HFF-Myc (cell line): ENCODE measurements around the gene ZNF263.

ENCODE experiments used
- DNase-seq: peaks from one replicate; pipeline ENCODE4 v3.0.0-alpha.2; 2011; ENCODE audit warnings: low read depth; ENCODE audit errors: extremely low read depth
- H3K4me3 ChIP-seq: replicated peaks from 2 replicates; pipeline ENCODE4 v1.5.1; 2011; ENCODE audit warnings: low read depth, mild to moderate bottlenecking, control low read depth, low read length
- TF ChIP-seq, protein P1 (sequence below): IDR thresholded peaks from 2 replicates; pipeline ENCODE4 v1.5.1; 2012; ENCODE audit warnings: mild to moderate bottlenecking, low read depth, low read length, control low read depth; ENCODE audit errors: missing control alignments

The ZNF263 gene

DNA sequence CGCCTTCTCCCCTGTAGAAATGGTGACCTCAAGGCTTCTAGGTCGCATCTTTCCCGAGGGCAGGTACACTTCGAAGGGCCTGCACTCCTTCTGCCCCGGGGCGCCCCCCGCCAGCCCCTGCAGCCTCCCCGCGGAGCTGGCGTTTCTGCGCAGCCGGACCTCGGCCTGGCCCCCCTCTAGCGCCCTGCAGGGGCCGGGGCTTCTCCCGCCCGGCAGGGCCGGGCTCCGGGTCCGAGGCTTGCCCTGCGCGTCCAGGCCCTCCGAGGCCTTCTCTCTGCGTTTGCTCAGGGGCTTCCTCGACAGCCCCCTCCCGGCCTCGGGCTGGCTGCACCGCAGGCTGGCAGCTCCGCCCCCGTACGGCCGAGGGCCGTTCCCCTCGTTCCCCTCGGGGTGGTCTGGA is 29.0 kb upstream of the ZNF263 start:
- H3K4me3 ChIP-seq, result no peak overlapping the region
- TF ChIP-seq, protein P1, sequence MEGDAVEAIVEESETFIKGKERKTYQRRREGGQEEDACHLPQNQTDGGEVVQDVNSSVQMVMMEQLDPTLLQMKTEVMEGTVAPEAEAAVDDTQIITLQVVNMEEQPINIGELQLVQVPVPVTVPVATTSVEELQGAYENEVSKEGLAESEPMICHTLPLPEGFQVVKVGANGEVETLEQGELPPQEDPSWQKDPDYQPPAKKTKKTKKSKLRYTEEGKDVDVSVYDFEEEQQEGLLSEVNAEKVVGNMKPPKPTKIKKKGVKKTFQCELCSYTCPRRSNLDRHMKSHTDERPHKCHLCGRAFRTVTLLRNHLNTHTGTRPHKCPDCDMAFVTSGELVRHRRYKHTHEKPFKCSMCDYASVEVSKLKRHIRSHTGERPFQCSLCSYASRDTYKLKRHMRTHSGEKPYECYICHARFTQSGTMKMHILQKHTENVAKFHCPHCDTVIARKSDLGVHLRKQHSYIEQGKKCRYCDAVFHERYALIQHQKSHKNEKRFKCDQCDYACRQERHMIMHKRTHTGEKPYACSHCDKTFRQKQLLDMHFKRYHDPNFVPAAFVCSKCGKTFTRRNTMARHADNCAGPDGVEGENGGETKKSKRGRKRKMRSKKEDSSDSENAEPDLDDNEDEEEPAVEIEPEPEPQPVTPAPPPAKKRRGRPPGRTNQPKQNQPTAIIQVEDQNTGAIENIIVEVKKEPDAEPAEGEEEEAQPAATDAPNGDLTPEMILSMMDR, result no peak
- no peak for DNase-seq

DNA sequence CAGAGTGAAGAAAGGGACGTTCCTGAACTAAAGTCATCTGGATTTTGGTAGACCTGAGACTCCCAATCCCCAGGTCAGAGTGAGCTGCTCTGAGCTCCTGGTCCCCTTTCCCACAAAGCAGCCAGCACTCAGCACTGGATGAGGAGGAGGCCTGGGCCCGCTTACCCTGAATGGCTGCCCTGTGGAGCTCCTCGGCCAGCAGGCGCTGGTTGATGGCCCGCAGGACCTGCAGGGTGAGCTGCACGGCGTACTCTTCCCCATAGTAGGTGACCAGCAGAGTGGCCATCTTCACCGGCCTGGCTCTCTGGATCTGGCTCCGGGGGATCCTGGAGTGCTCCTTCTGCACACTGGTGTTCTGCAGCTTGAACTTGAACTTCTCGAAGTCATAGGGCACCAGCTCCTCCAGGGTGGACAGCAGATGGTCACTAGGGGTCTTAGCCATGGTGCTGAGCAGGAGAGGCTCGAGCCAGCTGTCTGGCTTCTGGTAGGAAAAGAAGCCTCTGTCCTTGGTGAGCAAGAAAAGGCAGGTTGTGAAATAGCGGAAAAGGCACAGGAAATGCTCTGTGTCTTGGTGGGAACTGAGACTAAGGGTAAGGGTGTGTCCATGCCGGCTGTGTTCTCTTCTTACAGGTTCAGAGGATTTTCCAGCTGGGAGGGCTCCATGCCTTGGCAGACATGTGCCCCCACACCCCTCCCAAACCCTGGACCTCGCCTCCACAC is 27.0 kb upstream of the ZNF263 start, which contains the start of gene MEFV:
Gene MEFV (minus strand): TSS at position 488 of the 720 bp plus-strand sequence. CDS start 46 bp downstream, at position 442.
- DNase-seq, result no peak
- TF ChIP-seq, protein P1, result no peak
- no peak within 1 kb of the TSS for H3K4me3 ChIP-seq

DNA sequence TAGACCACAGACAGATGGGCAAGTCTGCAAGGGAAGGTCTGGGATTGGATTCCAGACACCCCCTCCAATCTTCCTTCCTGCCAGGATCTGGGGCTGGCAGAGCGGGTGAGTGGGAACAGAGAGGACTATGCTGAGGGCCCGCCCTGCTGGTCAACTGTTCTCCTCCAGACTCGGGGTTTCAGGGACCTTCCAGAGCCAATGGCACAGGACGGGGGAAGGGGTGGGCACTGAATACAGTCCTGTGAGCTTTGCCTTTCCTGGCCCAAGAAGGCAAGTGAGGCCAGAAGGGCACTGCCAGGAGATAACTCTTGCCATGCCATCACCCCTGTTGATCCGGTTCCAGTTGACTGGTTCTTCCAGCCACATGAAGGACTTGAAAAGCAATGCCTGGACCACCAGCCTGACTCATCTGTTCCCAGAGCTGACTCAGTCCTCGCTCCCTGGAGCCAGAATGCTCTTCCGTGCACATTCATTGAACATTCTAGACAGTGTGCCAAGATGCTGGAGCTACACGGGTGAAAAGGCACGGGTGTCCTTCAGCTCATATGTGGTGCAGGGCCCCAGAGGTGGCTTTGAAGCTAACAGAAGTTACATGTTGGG is 26.3 kb upstream of the ZNF263 start:
- TF ChIP-seq, protein P1, result no peak
- no peak for DNase-seq
- H3K4me3 ChIP-seq, result no peak overlapping the region

DNA sequence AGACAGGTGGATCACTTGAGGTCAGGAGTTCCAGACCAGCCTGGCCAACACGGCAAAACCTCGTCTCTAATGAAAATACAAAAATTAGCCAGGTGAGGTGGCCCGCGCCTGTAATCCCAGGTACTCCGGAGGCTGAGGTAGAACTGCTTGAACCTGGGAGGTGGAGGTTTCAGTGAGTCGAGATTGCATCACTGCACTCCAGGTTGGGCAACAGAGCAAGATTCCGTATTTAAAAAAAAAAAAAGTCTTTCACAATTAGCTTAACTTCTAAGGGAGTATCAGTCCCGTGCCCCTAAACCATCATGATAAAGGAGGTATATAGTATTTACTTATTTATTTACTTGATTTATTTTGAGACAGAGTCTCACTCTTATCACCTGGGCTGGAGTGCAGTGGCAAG is 23.5 kb upstream of the ZNF263 start:
- H3K4me3 ChIP-seq, result no peak overlapping the region
- no peak for DNase-seq
- TF ChIP-seq, protein P1, result no peak

DNA sequence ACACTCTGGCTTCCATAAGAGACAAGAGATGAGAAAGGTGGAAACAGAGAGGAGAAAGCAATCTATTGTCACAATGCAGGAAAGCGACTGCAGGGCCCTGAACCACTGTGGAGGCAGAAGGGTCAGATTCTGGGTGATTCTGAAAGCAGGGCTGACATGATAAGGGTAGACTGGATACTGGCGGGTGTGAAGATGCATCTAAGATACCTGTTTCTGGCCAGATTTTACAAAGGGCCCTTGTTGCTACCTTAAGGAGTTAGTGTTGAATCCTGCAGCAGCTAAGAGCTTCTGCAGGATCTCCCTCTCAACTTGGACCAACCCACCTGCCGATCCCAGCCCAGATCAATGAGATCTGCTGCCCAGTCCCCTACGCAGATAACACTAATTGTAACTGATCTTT is 20.8 kb upstream of the ZNF263 start:
- no peak for DNase-seq
- no peak overlapping the region for H3K4me3 ChIP-seq
- TF ChIP-seq, protein P1, result no peak

DNA sequence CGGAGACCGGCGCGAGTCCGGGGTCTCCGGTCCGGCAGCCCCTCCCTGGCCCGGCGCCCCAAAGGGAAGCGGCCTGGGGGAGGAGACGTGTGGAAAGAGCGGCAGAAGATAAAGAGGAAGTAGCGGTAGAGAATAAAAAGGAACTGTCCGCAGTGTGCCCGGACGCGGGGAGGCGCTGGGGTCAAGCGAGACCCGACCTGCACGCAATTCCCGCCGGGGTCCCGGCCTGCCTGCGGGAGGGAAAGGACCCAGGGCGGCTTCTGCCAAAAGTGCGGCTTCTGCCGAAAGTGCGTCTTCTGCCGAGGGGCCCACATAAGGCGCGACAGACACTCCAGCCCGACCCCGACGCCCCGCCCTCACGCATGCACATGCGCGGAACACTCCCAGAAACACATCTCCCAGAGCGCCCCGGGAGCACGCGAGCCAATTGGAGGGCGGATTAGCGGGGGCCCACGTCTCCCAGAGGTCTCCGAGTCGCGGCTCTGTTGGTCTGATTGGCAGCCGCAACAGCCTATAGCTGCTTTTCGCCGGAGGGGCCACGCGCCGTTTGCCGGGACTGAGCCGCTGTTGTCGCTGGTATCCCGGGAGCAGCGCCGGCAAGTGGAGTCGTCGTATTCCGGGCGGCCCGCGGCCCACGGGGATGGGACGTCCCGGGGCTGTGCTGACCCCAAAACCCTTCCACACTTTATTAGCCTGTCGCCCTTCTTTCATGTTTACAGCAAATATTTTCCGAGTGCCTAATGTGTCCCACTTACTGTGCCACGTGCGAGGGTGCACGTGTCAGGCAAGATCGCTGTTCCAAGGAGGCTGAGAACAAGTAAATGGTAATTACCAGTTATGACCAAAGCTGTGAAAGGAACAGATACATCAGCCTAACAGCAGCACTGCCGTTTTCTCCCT is 18.9 kb upstream of the ZNF263 start:
- H3K4me3 ChIP-seq, result peak overlapping the region; percentile 59
- peak; percentile 88 for DNase-seq
- TF ChIP-seq, protein P1, result peak; percentile 5
